ENCODE measurements around the gene ZNF598. TPM values are rescaled to one million over a fixed set of nuclear protein-coding genes. Genes with fewer than 3 reads are reported as not detected.

Gene ZNF598
- total RNA-seq, 1 donor, result 27.6 TPM

- H3K4me3 ChIP-seq (ENCODE audit: low read depth, low read length), result no peak overlapping the region
- DNase-seq (ENCODE audit: low read depth), result peak; percentile 97
- TF ChIP-seq CTCF (IDR thresholded peaks at IDR 0.05; ENCODE audit: insufficient read depth, low read depth, low read length), result no peak
Observed at GRCh38 chr16:1997494-1998359, 11.9 kb downstream of the ZNF598 start.

GRCh38 chr16:1993731-1994131 is 15.9 kb downstream of the ZNF598 start:
- TF ChIP-seq CTCF (IDR thresholded peaks at IDR 0.05; ENCODE audit: insufficient read depth, low read depth, low read length), result no peak
- no peak overlapping the region for H3K4me3 ChIP-seq (ENCODE audit: low read depth, low read length)
- no peak for DNase-seq (ENCODE audit: low read depth)

- TF ChIP-seq CTCF (IDR thresholded peaks at IDR 0.05; ENCODE audit: insufficient read depth, low read depth, low read length), result no peak
- no peak for DNase-seq (ENCODE audit: low read depth)
- no peak overlapping the region for H3K4me3 ChIP-seq (ENCODE audit: low read depth, low read length)
Observed at GRCh38 chr16:1992704-1993317, 16.8 kb downstream of the ZNF598 start.

- TF ChIP-seq CTCF (IDR thresholded peaks at IDR 0.05; ENCODE audit: insufficient read depth, low read depth, low read length), result no peak
- peak; percentile 89 for DNase-seq (ENCODE audit: low read depth)
- peak overlapping the region; percentile 40 for H3K4me3 ChIP-seq (ENCODE audit: low read depth, low read length)
Observed at GRCh38 chr16:1991948-1992703, 17.5 kb downstream of the ZNF598 start.

DNA sequence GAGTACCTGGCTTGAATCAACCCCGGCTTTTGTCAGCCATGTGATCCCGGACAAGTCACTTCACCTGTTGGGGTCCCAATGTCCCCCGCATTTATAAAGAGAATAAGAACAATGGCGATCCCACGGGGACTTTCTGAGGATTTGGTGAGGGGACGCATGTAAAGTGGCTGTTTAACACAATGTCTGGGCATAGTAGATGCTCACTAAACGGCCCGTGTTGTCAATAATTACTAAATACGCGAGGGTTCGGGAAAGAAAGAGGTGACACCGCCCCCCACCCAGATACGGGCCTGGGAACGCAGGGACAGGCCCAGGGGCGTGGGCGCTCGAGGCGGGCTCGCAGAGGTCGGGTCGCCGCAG is 18.1 kb downstream of the ZNF598 start:
- H3K4me3 ChIP-seq (ENCODE audit: low read depth, low read length), result peak overlapping the region; percentile 40
- no peak for TF ChIP-seq CTCF (IDR thresholded peaks at IDR 0.05; ENCODE audit: insufficient read depth, low read depth, low read length)
- DNase-seq (ENCODE audit: low read depth), result no peak

GRCh38 chr16:1991135-1991551 is 18.5 kb downstream of the ZNF598 start:
- no peak for DNase-seq (ENCODE audit: low read depth)
- H3K4me3 ChIP-seq (ENCODE audit: low read depth, low read length), result no peak overlapping the region
- TF ChIP-seq CTCF (IDR thresholded peaks at IDR 0.05; ENCODE audit: insufficient read depth, low read depth, low read length), result no peak

Data from fibroblast of villous mesenchyme (primary cell).